GM12892 (cell line): ENCODE data around the gene KLHDC9.

ENCODE experiments used
- POLR2A ChIP-seq: IDR thresholded peaks from 2 replicates; pipeline ENCODE4 v1.6.1; 2011; ENCODE audit warnings: low read depth, low read length, control low read depth
- POLR2AphosphoS5 ChIP-seq: IDR thresholded peaks from 2 replicates; pipeline ENCODE4 v1.6.1; 2011; ENCODE audit warnings: low read depth, low read length, control low read depth
- TAF1 ChIP-seq: IDR thresholded peaks from 2 replicates; pipeline ENCODE4 v1.6.1; 2011; ENCODE audit warnings: low read depth, mild to moderate bottlenecking, control low read depth, low read length, borderline replicate concordance

GRCh38 chr1:161048949-161049722 is 49.0 kb upstream of the KLHDC9 start:
- TF ChIP-seq POLR2AphosphoS5 (no peak), POLR2A (no peak), TAF1 (no peak)
